Sigmoid colon (tissue), 7 donors: ENCODE results near the gene USO1. TPM values are rescaled to one million over a fixed set of nuclear protein-coding genes. Genes with fewer than 3 reads are reported as not detected.
"Not testable (repeated sequence)": the region's sequence is repeated elsewhere in the genome, so short reads cannot be mapped to it uniquely, and the experiment has no call there.

Source experiments
- DNase-seq: peaks from one replicate; pipeline ENCODE4 v3.0.0-alpha.2; 2019
- H3K27ac ChIP-seq, 4 donors: fragments of 200-600 bp; sonication (generic); one replicate each; pipeline ENCODE4 v1.5.1; 2016 to 2019; ENCODE audit warnings: mild to moderate bottlenecking in 1 of 4
- H3K27me3 ChIP-seq, 3 donors: fragments of 200-600 bp; sonication (generic); one replicate each; pipeline ENCODE4 v1.5.1; 2019; ENCODE audit warnings: mild to moderate bottlenecking in 1 of 3
- H3K36me3 ChIP-seq, 4 donors: fragments of 200-600 bp; sonication (generic); one replicate each; pipeline ENCODE4 v1.5.1; 2016 to 2019
- H3K4me1 ChIP-seq, 4 donors: fragments of 200-600 bp; sonication (generic); one replicate each; pipeline ENCODE4 v1.5.1; 2017 to 2019
- H3K4me3 ChIP-seq, 4 donors: fragments of 200-600 bp; sonication (generic); one replicate each; pipeline ENCODE4 v1.5.1; 2017 to 2019; ENCODE audit warnings: mild to moderate bottlenecking in 2 of 4, moderate library complexity in 1 of 4
- H3K9me3 ChIP-seq, 4 donors: fragments of 200-600 bp in 3 of 4; sonication (generic) in 3 of 4; one replicate each; pipeline versions ENCODE4 v1.5.1 to v1.6.1; 2013 to 2019
- CTCF ChIP-seq, 4 experiments: fragments of 450-650 bp in 3 of 4; fragments of 200-600 bp in 1 of 4; IDR thresholded peaks; one replicate each; pipeline ENCODE4 v1.5.1; 2016 to 2019; ENCODE audit warnings: antibody characterized with exemption in 4 of 4, mild to moderate bottlenecking in 3 of 4, moderate library complexity in 2 of 4
- EP300 ChIP-seq, 4 donors: sonication (generic); formaldehyde crosslinking; IDR thresholded peaks; one replicate each; pipeline ENCODE4 v1.6.1; 2017; ENCODE audit warnings: antibody characterized with exemption in 4 of 4
- POLR2A ChIP-seq, 2 donors: fragments of 450-650 bp; IDR thresholded peaks; one replicate each; pipeline ENCODE4 v1.6.1; 2016; ENCODE audit warnings: antibody characterized with exemption in 2 of 2, mild to moderate bottlenecking in 2 of 2, moderate library complexity in 2 of 2
- POLR2AphosphoS5 ChIP-seq, 4 donors: sonication (generic); formaldehyde crosslinking; IDR thresholded peaks; one replicate each; pipeline ENCODE4 v1.6.1; 2017; ENCODE audit warnings: antibody characterized with exemption in 4 of 4
- WGBS, 2 donors: extraction: QIAGEN DNeasy Blood & Tissue Kit; methylation state at CpG; one replicate each; pipeline ENCODE4 v1.1.7; 2013; 5-methylcytosine and 5-hydroxymethylcytosine counted together
- intact Hi-C: fragments of 100-400 bp; cut with DNase I; formaldehyde crosslinking; loops from one replicate; pipeline ENCODE4 v1.15.1; 2023
- polyA plus RNA-seq, 3 donors: library from polyadenylated mRNA; stranded (reverse); fragments of 200-250 nt; gene quantifications; one replicate each; pipeline ENCODE4 v1.2.3, GENCODE V29; 2013
- total RNA-seq, 4 donors: library from RNA; depleted of rRNA; stranded (reverse); fragments of >200 nt; gene quantifications; one replicate each; pipeline ENCODE4 v1.1.0, GENCODE V29; 2016
- donor health status: healthy with polysubstance abuse.
- donor health status: Bipolar disorder and iron deficiency.
- donor health status: healthy.

Gene USO1
- total and polyA plus RNA-seq, 7 donors: 21.0 to 99.4 (median 66.5) TPM

GRCh38 chr4:75718529-75718928, 5.8 kb upstream of the USO1 start:
- no peaks in the 10 kb centered on the region for H3K27me3 ChIP-seq

GRCh38 chr4:75722417-75722816, 2.0 kb upstream of the USO1 start:
- Histone ChIP-seq H3K36me3 (no peaks in the 10 kb centered on the region), H3K9me3 (no peaks in the 10 kb centered on the region), H3K4me1 (peaks cover 0 to 38% (median 32%) of the 10 kb centered on the region in 4 donors), H3K4me3 (no peak overlapping the region), H3K27me3 (no peaks in the 10 kb centered on the region), H3K27ac (peak overlapping the region in 2 of 4 donors; percentile 96 to 99)
- no peak for TF ChIP-seq POLR2A (IDR thresholded peaks at IDR 0.05)
- no peak for TF ChIP-seq EP300 (IDR thresholded peaks at IDR 0.05)
- TF ChIP-seq CTCF (IDR thresholded peaks at IDR 0.05): no peak
- TF ChIP-seq POLR2AphosphoS5 (IDR thresholded peaks at IDR 0.05): no peak
- WGBS, 2 donors: 53 to 62% methylated on average over 3 of the region's 3 CpGs
- DNase-seq: no peak
- intact Hi-C loops: loop anchor here (5.0 kb wide), 1 partner anchor 210 kb away; the partner anchor contains the start of genes RCHY1 and THAP6

More at GRCh38 chr4:75718529-75718928, 5.8 kb upstream of the USO1 start:
- Histone ChIP-seq H3K9me3 (no peaks in the 10 kb centered on the region), H3K27ac (no peak overlapping the region), H3K4me1 (peaks cover 0 to 34% (median 27%) of the 10 kb centered on the region in 4 donors), H3K4me3 (no peak overlapping the region), H3K36me3 (no peaks in the 10 kb centered on the region)
- DNase-seq: no peak
- no peak for TF ChIP-seq POLR2AphosphoS5 (IDR thresholded peaks at IDR 0.05)
- no peak for TF ChIP-seq EP300 (IDR thresholded peaks at IDR 0.05)
- TF ChIP-seq CTCF (IDR thresholded peaks at IDR 0.05): no peak
- intact Hi-C loops: no loop called here
- 94 to 95% methylated on average over 2 of the region's 2 CpGs for whole genome bisulfite sequencing, 2 donors

- Histone ChIP-seq H3K27ac (peak overlapping the region; percentile 96 to 99 (median 98)), H3K36me3 (no peaks in the 10 kb centered on the region), H3K4me1 (peaks cover 0 to 48% (median 41%) of the 10 kb centered on the region in 4 donors), H3K27me3 (no peaks in the 10 kb centered on the region), H3K9me3 (no peaks in the 10 kb centered on the region), H3K4me3 (peak overlapping the region; percentile 74 to 94 (median 87))
- 1 to 2% methylated on average over 6 of the region's 6 CpGs for WGBS, 2 donors
- no peak for DNase-seq
- intact Hi-C loops: loop anchor here (1.0 to 5.0 kb wide), 2 partner anchors 51 to 211 kb away; partner anchors contain the start of genes RCHY1 and THAP6
- TF ChIP-seq POLR2AphosphoS5 (IDR thresholded peaks at IDR 0.05) (peak in 1 of 4 donors; percentile 5), POLR2A (IDR thresholded peaks at IDR 0.05) (no peak)
Measured at GRCh38 chr4:75723163-75724065, 963 bp upstream of the USO1 start.

- intact Hi-C loops: loop anchor here (1.0 to 5.0 kb wide), 2 partner anchors 53 to 213 kb away; partner anchors contain the start of genes RCHY1 and THAP6
- Histone ChIP-seq H3K27ac (peak overlapping the region; percentile 96 to 99 (median 98)), H3K36me3 (no peaks in the 10 kb centered on the region), H3K27me3 (no peaks in the 10 kb centered on the region), H3K4me1 (peaks cover 0 to 64% (median 51%) of the 10 kb centered on the region in 4 donors), H3K9me3 (no peaks in the 10 kb centered on the region), H3K4me3 (peak overlapping the region; percentile 74 to 94 (median 87))
- WGBS, 2 donors: 1 to 2% methylated on average over 50 of the region's 50 CpGs
- TF ChIP-seq POLR2A (IDR thresholded peaks at IDR 0.05) (peak in 1 of 2 donors; percentile 14), CTCF (IDR thresholded peaks at IDR 0.05) (no peak), POLR2AphosphoS5 (IDR thresholded peaks at IDR 0.05) (peak; percentile 32 to 65 (median 48)), EP300 (IDR thresholded peaks at IDR 0.05) (no peak)
- peak; percentile 88 for DNase-seq
Measured at GRCh38 chr4:75724867-75725724, 719 bp downstream of the USO1 start.

- Histone ChIP-seq H3K4me3 (peak overlapping the region in 3 of 4 donors; percentile 74 to 94 (median 89)), H3K4me1 (peaks cover 0 to 73% (median 58%) of the 10 kb centered on the region in 4 donors), H3K27ac (peak overlapping the region; percentile 96 to 99 (median 98))
- WGBS, 2 donors: 82 to 85% methylated on average over 20 of the region's 20 CpGs
- H3K9me3 ChIP-seq, DNase-seq, H3K36me3 ChIP-seq, H3K27me3 ChIP-seq, intact Hi-C loops: not testable (repeated sequence)
Measured at GRCh38 chr4:75725942-75726538, 1.7 kb downstream of the USO1 start.
